Natural killer cell (primary cell): ENCODE data around the gene EGLN2. TPM values are rescaled to one million over a fixed set of nuclear protein-coding genes. Genes with fewer than 3 reads are reported as not detected.

ENCODE experiments used
- ATAC-seq, 3 donors: fragments of 150-1000 bp in 2 of 3; fragments of 200-7000 bp in 1 of 3; cut with Tn5 transposase; 1 replicate in 1 of 3; 2 replicates in 2 of 3; pipeline ENCODE4 v1.10.0; 2021; ENCODE audit warnings: mild to moderate bottlenecking in 2 of 3, moderate library complexity in 2 of 3
- DNase-seq, 2 donors: peaks; one replicate each; pipeline versions ENCODE4 v3.0.0 to v3.0.0-alpha.2; 2013 to 2021; ENCODE audit warnings: mixed read lengths in 1 of 2
- H3K27ac ChIP-seq: one replicate; pipeline ENCODE4 v1.5.1; 2013; ENCODE audit warnings: mild to moderate bottlenecking, low read length
- H3K27me3 ChIP-seq: one replicate; pipeline ENCODE4 v1.6.1; 2013; ENCODE audit warnings: low read length; ENCODE audit not compliant: control insufficient read depth, insufficient read depth
- H3K36me3 ChIP-seq: one replicate; pipeline ENCODE4 v1.6.1; 2013; ENCODE audit warnings: low read length; ENCODE audit not compliant: control insufficient read depth, insufficient read depth
- H3K4me1 ChIP-seq: one replicate; pipeline ENCODE4 v1.6.1; 2013; ENCODE audit warnings: low read length; ENCODE audit not compliant: control insufficient read depth, insufficient read depth
- H3K4me3 ChIP-seq: one replicate; pipeline ENCODE4 v1.5.1; 2013; ENCODE audit warnings: low read length
- H3K9me3 ChIP-seq: one replicate; pipeline ENCODE4 v1.6.1; 2013; ENCODE audit warnings: low read length; ENCODE audit not compliant: control insufficient read depth, insufficient read depth
- H3K27ac Mint-ChIP-seq, 2 donors: one replicate each; pipeline ENCODE4 v1.8.0; 2022; ENCODE audit warnings: mild to moderate bottlenecking in 2 of 2, mixed read lengths in 2 of 2, moderate library complexity in 1 of 2
- H3K27me3 Mint-ChIP-seq, 2 donors: one replicate each; pipeline ENCODE4 v1.8.0; 2022; ENCODE audit warnings: low read depth in 2 of 2, mixed read lengths in 2 of 2
- H3K36me3 Mint-ChIP-seq: one replicate; pipeline ENCODE4 v1.8.0; 2022; ENCODE audit warnings: mixed read lengths
- H3K4me1 Mint-ChIP-seq, 2 donors: one replicate each; pipeline ENCODE4 v1.8.0; 2022; ENCODE audit warnings: mixed read lengths in 2 of 2
- H3K4me3 Mint-ChIP-seq: one replicate; pipeline ENCODE4 v1.8.0; 2022; ENCODE audit warnings: mild to moderate bottlenecking, moderate library complexity, mixed read lengths
- H3K9me3 Mint-ChIP-seq, 2 donors: one replicate each; pipeline ENCODE4 v1.8.0; 2022; ENCODE audit warnings: mixed read lengths in 2 of 2
- WGBS: methylation state at CpG from one replicate; pipeline ENCODE4 v1.1.7; 2013; ENCODE audit warnings: missing lambda C conversion rate; ENCODE audit not compliant: insufficient coverage; 5-methylcytosine and 5-hydroxymethylcytosine counted together
- intact Hi-C: fragments of 100-400 bp; cut with micrococcal nuclease; formaldehyde crosslinking; loops from one replicate; pipeline ENCODE4 v1.14.2; 2022
- total RNA-seq, 4 donors: library from RNA; stranded (reverse); fragments of 120-200 nt in 1 of 4; gene quantifications; one replicate each; pipeline versions ENCODE4 v1.2.3 to v1.2.4, GENCODE V29; 2013 to 2022
- TF ChIP-seq, protein P1 (sequence below): fragments of 200-600 bp; IDR thresholded peaks from one replicate; pipeline ENCODE4 v1.8.0; 2022; ENCODE audit warnings: antibody characterized with exemption

EGLN2 gene
- total RNA-seq, 3 donors from 2014 or later (not counting 1 experiment from before 2014, with no cell fraction given), result 104 to 156 (median 151) TPM

DNA sequence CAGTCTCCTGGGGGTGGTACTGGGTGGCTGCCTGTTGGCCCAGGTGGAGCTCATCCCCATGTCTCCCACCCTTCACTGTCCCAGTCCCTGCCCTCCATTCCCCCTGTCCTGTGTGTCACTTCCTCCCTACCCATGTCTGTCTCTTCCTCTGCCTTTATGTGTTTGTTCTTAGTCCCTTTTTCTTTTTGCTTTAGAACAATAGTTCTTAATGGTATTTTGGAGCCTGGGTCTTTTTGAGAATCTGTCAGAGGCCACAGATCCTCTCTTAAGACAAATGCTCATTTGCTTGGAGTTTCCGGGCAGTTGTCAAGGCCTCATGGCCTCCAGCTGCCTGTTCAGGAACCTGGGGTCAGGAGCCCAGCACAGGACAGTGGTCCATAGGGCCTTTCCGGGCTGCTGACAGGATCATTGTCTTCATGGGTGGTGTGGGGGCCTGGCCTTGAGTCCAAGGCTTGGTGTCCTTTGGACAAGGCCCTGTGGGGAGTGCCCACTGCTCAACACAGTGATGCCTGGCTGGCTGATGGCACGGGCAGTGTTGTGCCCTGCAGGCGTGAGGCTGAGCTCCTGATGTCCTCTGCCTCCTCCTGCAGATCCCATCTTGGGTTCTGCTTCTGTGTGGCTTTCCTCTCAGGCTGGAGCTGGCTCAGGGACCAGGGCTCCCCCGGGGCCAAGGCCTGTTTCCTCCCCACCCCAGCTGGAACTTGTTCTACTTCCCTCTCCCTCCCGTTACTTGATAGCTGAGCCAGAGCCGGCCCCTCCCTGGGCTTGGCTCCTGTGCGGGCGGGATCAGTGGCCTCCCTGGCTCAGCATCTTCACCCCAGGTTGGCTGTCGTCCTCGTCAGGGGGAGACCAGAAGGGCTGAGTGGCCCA is 3.5 kb downstream of the EGLN2 start:
- peak overlapping the region; percentile 95 for H3K4me3 Mint-ChIP-seq
- no peaks in the 10 kb centered on the region for H3K27me3 Mint-ChIP-seq
- H3K4me1 ChIP-seq, result peaks cover 86% of the 10 kb centered on the region
- no peaks in the 10 kb centered on the region for H3K9me3 ChIP-seq
- intact Hi-C loops, result no loop called here
- H3K4me3 ChIP-seq, result no peak overlapping the region
- no peaks in the 10 kb centered on the region for H3K9me3 Mint-ChIP-seq
- H3K36me3 Mint-ChIP-seq, result no peaks in the 10 kb centered on the region
- 49% methylated on average over 11 of the region's 11 CpGs for WGBS
- peaks cover 25% of the 10 kb centered on the region for H3K36me3 ChIP-seq
- H3K27ac Mint-ChIP-seq, result peak overlapping the region; percentile 96 to 100
- DNase-seq (peak in 1 of 2 donors; percentile 44), ATAC-seq (no peak)
- no peaks in the 10 kb centered on the region for H3K27me3 ChIP-seq
- H3K4me1 Mint-ChIP-seq, result peaks cover 85 to 92% of the 10 kb centered on the region in 2 donors
- H3K27ac ChIP-seq, result peak overlapping the region; percentile 82
- TF ChIP-seq, protein P1, sequence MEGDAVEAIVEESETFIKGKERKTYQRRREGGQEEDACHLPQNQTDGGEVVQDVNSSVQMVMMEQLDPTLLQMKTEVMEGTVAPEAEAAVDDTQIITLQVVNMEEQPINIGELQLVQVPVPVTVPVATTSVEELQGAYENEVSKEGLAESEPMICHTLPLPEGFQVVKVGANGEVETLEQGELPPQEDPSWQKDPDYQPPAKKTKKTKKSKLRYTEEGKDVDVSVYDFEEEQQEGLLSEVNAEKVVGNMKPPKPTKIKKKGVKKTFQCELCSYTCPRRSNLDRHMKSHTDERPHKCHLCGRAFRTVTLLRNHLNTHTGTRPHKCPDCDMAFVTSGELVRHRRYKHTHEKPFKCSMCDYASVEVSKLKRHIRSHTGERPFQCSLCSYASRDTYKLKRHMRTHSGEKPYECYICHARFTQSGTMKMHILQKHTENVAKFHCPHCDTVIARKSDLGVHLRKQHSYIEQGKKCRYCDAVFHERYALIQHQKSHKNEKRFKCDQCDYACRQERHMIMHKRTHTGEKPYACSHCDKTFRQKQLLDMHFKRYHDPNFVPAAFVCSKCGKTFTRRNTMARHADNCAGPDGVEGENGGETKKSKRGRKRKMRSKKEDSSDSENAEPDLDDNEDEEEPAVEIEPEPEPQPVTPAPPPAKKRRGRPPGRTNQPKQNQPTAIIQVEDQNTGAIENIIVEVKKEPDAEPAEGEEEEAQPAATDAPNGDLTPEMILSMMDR, result no peak

DNA sequence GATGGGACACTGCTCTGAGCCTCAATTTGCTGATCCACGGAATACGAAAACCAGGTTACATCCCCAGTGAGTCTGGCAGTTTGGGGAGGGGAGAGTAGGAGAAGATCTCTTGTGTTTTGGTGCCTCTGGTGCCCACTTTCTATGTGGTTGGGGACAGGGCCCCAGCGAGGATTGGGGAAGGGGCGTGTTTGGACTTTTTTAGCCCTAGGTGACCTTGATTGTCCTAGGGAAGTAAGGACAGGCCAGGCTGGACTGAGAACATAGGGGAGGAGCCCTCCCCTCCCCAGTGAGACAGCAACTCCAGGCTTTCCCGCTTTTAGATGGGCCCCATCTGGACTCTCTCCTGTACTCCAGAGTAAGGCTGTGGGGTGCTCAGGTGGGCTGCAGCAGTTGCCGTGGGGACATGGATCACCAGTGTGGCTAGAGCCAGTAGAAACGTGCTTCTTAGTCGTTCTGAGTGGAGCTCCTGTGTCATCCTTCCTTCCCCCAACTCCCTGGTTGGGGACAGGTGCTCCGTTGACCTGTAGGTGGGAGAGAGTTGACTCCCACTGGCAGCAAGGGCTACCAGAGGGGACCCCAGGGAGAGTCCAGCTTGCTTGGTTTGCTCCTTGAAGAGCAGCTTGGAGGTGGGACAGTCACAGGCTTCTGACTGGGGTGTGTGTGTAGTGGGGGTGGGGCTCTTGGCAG is 4.3 kb downstream of the EGLN2 start:
- intact Hi-C loops, result no loop called here
- H3K36me3 ChIP-seq, result peaks cover 33% of the 10 kb centered on the region

DNA sequence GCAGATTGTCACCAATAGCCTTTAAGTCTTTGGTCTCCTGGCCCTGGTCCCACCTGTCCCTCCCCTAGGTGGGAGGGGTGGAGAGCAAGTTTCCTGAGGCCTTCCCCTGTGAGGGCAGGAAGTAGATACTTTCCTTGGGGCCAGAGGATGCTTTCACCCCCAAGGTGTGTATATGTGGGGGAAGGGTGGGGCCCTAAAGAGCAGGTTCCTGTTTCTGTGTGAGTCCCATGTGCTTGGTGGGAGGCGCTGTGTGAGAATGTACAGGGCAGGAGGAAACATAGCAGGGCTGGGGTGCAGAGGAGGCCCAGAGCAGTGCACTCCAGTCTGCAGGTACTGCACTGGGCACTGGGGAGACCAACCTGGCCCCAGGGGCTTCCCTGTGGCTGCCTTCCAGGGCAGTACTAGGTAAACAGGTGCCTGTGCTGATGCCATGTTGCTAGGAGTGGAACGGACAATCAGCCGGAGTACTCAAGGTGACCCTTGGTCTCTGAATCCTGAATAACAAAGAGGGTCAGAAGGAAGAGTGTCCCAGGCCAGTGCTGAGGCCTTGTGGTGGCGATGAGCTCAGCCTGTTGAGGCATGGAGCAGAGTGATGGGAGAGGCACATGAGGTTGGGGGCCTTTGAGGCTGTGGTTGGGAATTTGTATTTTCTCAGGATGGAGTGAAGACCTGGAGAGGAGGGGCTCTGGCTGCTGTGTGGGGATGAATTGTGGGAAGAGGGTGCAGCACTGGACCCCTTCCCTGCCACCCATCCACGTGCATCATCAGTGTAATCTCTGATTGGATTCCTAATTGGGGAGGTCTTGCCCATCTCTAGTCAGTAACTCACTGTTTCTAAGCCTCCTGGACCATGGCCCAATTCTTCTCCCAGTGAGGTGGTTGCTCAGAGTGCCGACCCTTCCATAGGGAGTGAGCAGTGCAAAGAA is 5.1 kb downstream of the EGLN2 start:
- WGBS, result 83% methylated on average over 6 of the region's 6 CpGs
- H3K27me3 ChIP-seq, result no peaks in the 10 kb centered on the region
- no peaks in the 10 kb centered on the region for H3K9me3 ChIP-seq
- intact Hi-C loops, result no loop called here
- peak overlapping the region; percentile 95 for H3K4me3 Mint-ChIP-seq
- peaks cover 89% of the 10 kb centered on the region for H3K4me1 ChIP-seq
- DNase-seq, result peak in 1 of 2 donors; percentile 88
- H3K4me3 ChIP-seq, result no peak overlapping the region
- TF ChIP-seq, protein P1, result no peak
- H3K9me3 Mint-ChIP-seq, result no peaks in the 10 kb centered on the region
- H3K27me3 Mint-ChIP-seq, result no peaks in the 10 kb centered on the region
- peaks cover 40% of the 10 kb centered on the region for H3K36me3 ChIP-seq
- H3K4me1 Mint-ChIP-seq, result peaks cover 83 to 89% of the 10 kb centered on the region in 2 donors
- H3K27ac Mint-ChIP-seq, result peak overlapping the region; percentile 96 to 100
- peak overlapping the region; percentile 82 for H3K27ac ChIP-seq
- no peaks in the 10 kb centered on the region for H3K36me3 Mint-ChIP-seq
- ATAC-seq, result peak; percentile 2 to 15 (median 5)

More for the DNA sequence above, 4.3 kb downstream of the EGLN2 start:
- Histone ChIP-seq H3K9me3 (no peaks in the 10 kb centered on the region), H3K27ac (peak overlapping the region; percentile 82), H3K27me3 (no peaks in the 10 kb centered on the region), H3K4me1 (peaks cover 86% of the 10 kb centered on the region), H3K4me3 (no peak overlapping the region)
- ATAC-seq (no peak), DNase-seq (no peak)
- 76% methylated on average over 7 of the region's 9 CpGs for WGBS
- H3K27me3 Mint-ChIP-seq, result no peaks in the 10 kb centered on the region
- TF ChIP-seq, protein P1, result no peak
- H3K36me3 Mint-ChIP-seq, result no peaks in the 10 kb centered on the region
- H3K4me3 Mint-ChIP-seq, result peak overlapping the region; percentile 95
- H3K27ac Mint-ChIP-seq, result peak overlapping the region; percentile 96 to 100
- H3K9me3 Mint-ChIP-seq, result no peaks in the 10 kb centered on the region
- H3K4me1 Mint-ChIP-seq, result peaks cover 87 to 93% of the 10 kb centered on the region in 2 donors
